PC-9 (cell line): ENCODE results near the gene MYO1C.

ENCODE experiments used
- EZH2 ChIP-seq: fragments of 200-600 bp; sonication (generic); IDR thresholded peaks from 2 replicates; pipeline ENCODE4 v1.8.0; 2017; ENCODE audit warnings: antibody characterized with exemption, low read depth
- TF ChIP-seq, protein P1 (sequence below): fragments of 200-600 bp; sonication (generic); conservative IDR thresholded peaks from 2 replicates; pipeline ENCODE4 v1.6.1; 2017; ENCODE audit warnings: mixed run types, antibody characterized with exemption, mild to moderate bottlenecking, moderate library complexity

DNA sequence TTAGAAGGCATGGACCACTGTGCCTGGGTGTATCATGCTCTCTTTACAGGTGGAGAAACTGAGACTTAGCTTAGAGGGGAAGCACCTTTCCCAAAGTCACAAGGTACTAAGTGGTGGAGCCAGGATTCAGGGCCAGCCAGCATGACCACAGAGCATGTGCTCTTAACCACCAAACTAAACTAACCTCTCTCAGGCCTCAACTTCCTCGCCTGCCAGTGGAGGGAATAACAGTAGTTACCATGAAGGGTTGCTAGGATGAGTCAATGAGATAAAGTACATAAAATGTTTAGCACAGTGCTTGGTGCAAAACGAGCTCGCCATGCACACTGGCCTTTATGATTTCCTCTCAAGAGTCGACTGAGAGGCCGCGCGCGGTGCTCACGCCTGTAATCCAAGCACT, 6.4 kb upstream of the MYO1C start:
- TF ChIP-seq, protein P1, sequence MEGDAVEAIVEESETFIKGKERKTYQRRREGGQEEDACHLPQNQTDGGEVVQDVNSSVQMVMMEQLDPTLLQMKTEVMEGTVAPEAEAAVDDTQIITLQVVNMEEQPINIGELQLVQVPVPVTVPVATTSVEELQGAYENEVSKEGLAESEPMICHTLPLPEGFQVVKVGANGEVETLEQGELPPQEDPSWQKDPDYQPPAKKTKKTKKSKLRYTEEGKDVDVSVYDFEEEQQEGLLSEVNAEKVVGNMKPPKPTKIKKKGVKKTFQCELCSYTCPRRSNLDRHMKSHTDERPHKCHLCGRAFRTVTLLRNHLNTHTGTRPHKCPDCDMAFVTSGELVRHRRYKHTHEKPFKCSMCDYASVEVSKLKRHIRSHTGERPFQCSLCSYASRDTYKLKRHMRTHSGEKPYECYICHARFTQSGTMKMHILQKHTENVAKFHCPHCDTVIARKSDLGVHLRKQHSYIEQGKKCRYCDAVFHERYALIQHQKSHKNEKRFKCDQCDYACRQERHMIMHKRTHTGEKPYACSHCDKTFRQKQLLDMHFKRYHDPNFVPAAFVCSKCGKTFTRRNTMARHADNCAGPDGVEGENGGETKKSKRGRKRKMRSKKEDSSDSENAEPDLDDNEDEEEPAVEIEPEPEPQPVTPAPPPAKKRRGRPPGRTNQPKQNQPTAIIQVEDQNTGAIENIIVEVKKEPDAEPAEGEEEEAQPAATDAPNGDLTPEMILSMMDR: no peak
- no peak for TF ChIP-seq EZH2
